Muscle of back (tissue), 11 donors: ENCODE data around the gene MT1G. TPM values are rescaled to one million over a fixed set of nuclear protein-coding genes. Genes with fewer than 3 reads are reported as not detected.
"Not testable (repeated sequence)": the region's sequence is repeated elsewhere in the genome, so short reads cannot be mapped to it uniquely, and the experiment has no call there.

Experiments
- DNase-seq, 3 donors: peaks; one replicate each; pipeline versions ENCODE4 v3.0.0 to v3.0.0-alpha.2; 2013
- polyA plus RNA-seq, 10 donors: library from polyadenylated mRNA; unstranded; fragments of 120-200 nt; gene quantifications; one replicate each; pipeline ENCODE4 v1.2.1, GENCODE V29; 2013; ENCODE audit not compliant: insufficient read length in 10 of 10

The MT1G gene
- polyA plus RNA-seq, 10 donors: 0.62 to 3.6 (median 1.0) TPM; not detected in 3

- not testable (repeated sequence) for DNase-seq
Measured at GRCh38 chr16:56665286-56666261, 2.3 kb downstream of the MT1G start.

- no peak for DNase-seq
Measured at GRCh38 chr16:56664506-56664905, 3.4 kb downstream of the MT1G start.

DNA sequence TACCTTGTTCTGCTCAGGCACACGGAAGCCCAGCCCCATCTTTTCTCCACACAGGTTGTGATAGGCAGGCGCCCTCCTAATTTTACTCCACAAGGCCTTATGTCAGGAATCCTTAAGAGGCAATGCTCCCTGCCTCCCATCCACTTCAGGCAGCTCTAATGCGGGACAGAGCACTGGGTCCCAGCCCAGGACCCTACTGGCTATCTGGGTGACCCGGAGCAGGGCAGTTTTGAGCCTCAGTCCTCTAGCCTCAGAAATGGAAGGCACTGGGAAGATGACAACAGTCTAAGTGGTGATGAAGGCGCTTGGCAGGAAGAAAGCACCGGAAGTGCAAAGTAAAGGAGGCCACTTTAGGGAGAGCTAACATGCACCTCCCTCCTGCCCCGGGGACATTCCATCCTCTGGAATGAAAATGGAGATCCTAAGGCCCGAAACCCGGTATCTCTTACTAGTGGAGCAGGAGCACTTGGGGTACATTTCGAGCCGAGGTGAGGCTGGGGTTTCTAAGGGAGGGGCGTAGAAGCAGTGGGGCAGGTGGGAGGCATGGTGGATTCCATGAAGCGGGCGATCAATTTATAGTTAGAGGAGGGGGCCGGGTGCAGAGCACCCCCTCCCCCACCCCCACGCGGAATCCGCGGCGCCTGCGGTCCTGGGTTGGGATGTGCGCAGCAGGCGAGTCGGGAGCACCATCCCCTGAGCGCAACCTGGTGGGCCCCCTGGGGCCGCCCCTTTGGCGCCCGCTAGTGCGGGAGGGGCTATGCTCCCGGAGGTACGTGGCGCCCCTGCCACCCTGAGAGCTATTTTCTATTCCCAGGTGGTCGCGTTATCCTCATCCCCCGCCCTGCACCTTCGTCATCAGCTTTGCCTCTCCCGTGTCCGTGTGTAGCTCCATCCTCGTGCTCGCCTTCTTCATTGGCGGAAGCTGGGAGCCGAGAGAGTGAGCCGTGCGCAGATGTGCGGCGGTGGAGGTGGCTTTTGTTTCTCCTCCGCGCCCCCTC, 5.2 kb downstream of the MT1G start:
- DNase-seq: no peak

DNA sequence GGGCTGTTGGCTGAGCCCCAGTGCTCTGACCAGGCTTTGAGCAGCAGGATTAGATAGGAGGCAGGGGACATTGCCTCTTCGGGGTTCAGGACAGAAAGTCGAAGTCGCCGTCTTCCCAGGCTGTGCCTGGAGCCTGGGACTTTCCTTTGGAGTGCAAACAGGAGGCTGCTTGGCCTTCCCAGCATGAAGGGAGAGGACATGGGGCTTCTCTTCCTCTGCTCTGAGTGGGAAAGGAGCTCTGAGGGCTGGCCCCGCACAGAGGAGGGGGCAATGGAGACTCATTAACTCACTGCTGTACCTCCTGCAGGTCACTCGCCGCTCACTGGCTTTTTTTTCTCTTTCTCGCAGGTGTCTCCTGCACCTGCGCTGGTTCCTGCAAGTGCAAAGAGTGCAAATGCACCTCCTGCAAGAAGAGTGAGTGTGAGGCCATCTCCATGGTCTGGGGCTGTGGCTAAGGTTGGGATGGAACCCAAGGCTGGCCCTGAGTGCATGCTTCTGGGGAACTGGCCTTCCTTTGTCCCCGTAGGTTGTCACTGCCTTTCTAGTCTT, 9.5 kb downstream of the MT1G start:
- DNase-seq: no peak

DNA sequence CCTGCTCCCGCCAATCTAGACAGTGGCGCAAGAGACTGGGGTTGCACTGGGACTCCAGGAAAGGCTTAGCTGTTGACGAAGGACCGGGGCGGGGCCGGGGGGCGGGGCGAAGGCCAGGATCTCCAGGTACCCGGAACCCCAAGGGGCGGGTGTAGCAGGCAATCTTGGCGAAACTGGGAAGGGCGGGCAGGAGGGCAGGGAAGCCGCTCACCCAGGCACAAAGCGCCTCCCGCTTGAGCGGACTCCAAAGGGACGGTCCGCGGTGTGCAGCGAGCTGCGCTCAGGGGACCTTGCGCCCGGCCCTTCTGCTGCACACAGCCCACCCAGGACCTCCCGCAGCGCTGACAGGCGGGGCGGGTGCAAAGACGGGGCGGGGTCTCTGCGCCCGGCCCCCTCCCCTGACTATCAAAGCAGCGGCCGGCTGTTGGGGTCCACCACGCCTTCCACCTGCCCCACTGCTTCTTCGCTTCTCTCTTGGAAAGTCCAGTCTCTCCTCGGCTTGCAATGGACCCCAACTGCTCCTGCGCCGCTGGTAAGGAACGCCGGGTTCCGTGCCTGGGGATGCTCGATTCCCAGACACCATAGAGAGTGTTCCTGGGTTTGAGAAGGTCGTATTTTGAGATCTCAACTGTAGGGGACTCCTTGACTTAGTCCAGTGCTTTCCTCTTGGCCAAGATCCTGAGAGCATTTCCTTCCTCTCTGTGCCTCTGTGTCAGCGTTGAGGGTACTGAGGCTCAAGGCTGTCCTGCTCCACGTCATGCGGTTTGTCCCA, 10.1 kb downstream of the MT1G start, which contains the start of gene MT1F:
MT1F (plus strand) TSS at position 405 of the 772 bp plus-strand sequence; CDS start at position 505, 100 bp downstream.
- DNase-seq: no peak

DNA sequence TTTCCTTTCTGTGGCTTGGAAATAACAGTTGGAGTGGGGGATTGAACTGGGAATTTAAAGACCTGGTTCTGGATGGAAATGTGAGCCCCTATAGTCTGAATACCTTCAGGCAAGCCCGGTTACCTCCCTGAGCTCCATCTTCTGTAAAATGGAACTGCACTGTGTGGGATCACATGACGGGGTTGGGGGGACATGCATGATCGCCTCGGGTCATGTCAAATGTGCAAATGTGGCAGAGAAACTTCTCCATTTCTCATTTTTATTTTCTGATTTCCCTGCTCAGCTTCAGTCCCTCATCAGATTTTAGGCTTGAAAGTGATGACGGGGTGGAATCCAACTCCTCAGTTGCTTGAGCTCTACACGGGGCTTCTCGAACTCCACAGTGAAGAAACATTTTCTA, 14.6 kb downstream of the MT1G start:
- no peak for DNase-seq

DNA sequence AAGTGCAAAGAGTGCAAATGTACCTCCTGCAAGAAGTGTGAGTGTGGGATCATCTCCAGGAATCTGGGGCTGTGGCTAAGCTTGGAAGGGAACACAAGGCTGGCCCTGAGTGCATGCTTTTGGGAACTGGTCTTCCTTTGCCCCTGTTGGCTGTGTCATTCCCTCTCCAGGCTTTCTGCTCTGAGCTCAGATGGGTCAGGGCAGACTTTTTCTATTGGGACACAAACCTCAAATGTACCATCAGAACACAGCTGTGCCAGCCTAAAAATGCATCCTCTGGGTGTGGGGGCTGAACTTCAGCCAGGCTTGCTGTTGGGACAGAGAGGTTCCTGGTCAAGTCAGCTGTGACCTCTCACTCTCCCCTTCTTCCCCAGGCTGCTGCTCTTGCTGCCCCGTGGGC, 15.3 kb downstream of the MT1G start:
- DNase-seq: no peak

DNA sequence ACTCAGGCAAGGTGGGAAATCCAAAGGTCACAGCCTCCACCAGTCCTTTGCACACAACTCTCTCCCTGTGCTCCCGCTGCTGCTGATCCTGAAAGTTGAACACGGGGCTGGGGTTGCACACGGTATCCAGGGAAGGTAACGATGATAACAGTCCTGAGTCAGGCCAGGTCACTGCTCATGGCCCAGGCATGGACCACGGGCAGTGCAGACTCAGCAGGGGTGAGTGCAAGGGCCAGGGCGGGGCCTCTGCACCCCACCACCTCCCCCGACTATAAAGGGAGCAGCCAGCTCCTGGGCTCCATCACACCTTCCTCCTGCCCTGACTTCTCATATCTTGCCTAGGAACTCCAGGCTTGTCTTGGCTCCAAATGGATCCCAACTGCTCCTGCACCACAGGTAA, 16.3 kb downstream of the MT1G start, which contains the start of gene MT1B:
MT1B (plus strand) TSS at position 301 of the 400 bp plus-strand sequence; CDS start at position 369, 68 bp downstream.
- no peak for DNase-seq

DNA sequence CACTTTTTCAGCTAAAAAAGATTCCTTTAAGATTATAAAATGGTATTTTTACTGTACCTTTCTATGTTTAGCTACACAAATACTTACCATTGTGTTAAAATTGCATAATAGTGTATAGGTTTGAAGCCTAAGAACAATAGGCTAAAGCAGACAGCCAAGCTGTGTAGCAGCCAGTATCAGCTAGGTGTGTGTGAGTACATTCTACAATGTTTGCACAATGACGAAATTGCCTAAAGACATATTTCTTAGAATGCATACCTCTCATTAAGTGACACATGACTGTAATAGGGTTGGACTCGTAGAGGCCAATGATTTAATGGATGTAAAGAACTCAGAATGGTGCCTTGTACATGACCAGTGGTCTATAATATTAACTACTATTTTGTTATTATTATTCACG, 18.0 kb downstream of the MT1G start:
- DNase-seq: no peak

DNA sequence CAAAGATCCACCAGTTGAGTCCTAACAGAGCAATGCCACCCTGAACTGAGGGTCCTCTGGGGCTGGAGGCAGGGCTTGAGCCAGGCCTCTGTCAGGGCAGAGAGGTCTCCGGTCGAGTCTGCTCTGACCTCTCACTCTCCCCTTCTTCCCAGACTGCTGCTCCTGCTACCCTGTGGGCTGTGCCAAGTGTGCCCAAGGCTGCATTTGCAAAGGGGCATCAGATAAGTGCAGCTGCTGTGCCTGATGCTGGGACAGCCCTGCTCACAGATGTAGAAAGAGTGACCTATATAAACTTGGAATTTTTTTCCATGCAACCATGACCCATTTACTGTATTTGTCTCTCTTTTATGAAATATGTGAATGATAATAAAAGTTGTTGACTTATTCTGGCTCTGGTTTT, 18.6 kb downstream of the MT1G start:
- no peak for DNase-seq

DNA sequence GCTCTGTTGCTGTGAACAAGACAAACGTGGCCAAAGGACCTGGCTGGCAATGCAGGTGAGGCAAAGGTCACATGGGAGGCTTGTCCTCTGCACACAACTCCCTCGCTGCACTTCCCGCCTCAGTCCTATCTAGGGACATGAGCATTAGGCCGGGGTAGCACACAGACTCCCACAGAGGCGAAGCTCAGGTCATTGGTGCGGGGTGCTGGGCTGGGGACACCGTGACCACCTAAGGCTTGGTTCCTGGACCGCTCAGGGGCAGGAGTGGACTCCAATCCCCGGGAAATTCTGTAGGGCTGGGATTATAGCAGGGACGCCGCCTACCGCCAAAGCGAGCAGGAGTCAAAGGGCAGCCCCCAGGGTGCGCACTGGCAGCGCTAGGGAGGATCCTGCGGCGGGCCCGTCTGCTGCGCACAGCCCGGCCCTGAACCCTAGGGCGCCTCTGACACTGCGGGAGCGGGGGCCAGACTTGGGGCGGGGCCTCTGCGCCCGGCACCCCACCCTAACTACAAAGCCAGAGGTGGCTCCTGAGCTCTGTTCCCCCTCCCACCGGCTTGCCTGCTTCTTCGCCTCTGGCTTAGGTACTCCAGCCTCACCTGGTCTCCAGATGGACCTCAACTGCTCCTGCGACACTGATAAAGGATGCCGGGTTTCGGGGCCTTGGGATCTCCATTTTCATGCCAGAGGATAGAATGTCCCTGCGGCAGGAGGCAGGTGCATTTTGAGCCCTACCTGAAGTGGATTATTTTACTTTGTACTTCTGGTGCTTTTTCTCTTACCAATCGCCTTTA, 20.0 kb downstream of the MT1G start:
- no peak for DNase-seq

DNA sequence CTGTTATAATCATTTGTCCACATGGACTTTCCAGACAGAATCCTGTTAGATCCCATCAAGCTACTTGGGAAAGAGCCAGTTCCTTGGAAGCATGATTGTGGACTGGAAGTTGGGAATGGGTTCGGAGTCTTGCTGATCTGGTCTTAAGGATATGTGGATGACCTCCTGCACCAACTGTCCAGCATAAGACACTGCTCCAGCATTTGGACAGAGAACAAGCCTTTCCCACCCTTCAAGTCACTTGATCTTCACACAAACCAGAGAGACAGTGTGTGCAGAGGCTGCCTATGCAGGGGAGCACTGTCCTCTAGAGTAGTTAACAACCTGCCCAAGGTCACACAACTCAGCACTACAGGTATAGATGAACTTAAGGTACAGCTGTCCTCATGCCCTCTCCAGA, 22.0 kb downstream of the MT1G start:
- DNase-seq: no peak

GRCh38 chr16:56645311-56645710, 22.6 kb downstream of the MT1G start:
- DNase-seq: no peak

DNA sequence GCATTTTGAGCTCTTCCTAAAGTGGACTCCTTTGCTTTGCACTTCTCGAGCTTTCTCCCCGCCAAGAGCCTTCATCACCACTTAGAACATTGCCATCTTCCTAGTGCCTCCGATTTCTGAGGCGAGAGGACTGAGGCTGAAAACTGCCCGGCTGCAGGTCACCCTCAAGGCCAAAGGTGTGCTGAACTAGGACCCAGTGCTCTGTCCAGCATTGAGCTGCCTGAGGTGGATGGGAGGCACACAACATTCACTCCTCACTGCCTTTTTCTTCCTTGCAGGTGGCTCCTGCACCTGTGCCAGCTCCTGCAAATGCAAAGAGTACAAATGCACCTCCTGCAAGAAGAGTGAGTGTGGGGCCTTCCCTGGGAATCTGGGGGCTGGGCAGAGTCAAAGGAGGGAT, 24.0 kb downstream of the MT1G start:
- no peak for DNase-seq

DNA sequence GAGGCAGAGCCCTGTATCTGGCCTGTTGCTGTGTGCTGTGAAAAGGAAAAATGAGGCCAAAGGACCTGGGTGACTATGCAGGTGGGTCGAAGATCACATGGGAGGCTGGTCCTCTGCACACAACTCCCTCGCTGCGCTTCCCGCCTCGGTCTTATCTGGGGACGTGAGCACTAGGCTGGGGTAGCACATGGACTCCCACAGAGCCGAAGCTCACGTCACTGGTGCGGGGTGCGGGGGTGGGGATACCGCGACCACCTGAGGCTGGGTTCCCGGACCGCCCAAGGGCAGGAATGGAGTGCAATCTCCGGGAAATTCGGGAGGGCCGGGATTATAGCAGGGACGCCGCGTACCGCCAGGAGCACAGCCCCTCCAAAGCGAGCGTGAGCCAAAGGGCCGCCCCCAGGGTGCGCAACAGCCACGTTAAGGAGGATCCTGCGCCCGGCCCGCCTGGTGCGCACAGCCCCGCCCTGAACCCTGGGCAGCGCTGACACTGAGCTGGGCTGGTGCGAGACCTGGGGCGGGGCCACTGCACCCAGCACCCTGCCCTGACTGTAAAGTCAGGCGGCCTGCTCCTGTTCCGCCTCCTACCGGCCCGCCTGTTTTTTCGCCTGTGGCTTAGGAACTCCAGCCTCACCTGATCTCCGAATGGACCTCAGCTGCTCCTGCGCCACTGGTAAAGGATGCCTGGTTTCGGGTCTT, 24.6 kb downstream of the MT1G start:
- DNase-seq: peak in 1 of 3 donors; percentile 28

DNA sequence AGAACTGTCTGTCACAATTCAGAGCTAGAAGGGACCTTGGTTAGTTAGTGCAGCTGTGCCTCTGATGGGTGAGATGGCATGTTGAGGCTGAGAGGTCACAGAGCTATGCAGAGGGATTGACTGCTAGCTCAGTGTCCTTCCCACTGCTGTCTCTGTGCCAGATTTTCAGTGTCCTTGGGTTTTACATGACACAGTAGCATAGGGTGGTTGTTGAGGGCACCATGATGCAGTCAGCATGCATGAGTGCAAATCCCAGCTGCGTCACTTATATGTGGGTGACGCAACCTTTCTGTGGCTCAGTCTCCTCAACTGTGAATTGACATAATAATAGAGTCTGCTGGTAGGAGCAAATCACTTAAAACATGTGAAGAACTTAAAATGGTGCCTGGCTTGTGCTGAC, 26.7 kb downstream of the MT1G start:
- no peak for DNase-seq

- no peak for DNase-seq
Measured at GRCh38 chr16:56640076-56640475, 27.8 kb downstream of the MT1G start.

DNA sequence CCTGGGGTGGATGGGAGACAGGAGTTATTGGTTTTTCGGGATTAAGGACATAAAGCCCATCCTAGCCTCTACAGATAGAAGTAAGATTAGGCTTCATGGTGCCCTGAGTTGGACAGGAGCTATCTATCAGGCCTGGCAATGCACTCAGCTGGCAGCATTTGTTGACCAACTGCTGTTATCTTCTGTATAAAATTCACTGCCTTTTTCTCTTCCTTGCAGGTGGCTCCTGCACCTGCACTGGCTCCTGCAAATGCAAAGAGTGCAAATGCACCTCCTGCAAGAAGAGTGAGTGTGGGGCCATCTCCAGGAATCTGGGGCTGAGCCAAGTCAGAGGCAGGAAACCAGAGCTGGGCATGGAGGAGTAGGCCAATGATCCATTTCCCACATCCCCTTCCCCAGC, 28.8 kb downstream of the MT1G start:
- DNase-seq: no peak
